Erythroblast (primary cell): ENCODE data around the gene NCOA4.

ENCODE experiments used
- GATA1 ChIP-seq: IDR thresholded peaks from 2 replicates; pipeline ENCODE4 v1.6.1; 2011; ENCODE audit warnings: low read depth, mild to moderate bottlenecking, control low read depth, low read length, moderate library complexity
- POLR2A ChIP-seq: IDR thresholded peaks from 2 replicates; pipeline ENCODE4 v1.6.1; 2011; ENCODE audit warnings: mild to moderate bottlenecking, low read length

GRCh38 chr10:46055771-46056170 lies 25.3 kb upstream of the NCOA4 start:
- TF ChIP-seq POLR2A (no peak), GATA1 (no peak)
